Measurements from ENCODE around the gene FAM181A.

GRCh38 chr14:93952829-93953228, 25.7 kb downstream of the FAM181A start:
- no peak for TF ChIP-seq EZH2phosphoT487 (IDR thresholded peaks at IDR 0.05; ENCODE audit: unreplicated experiment)
- no peak for TF ChIP-seq POLR2AphosphoS5 (IDR thresholded peaks at IDR 0.05; ENCODE audit: low read depth)
- no peak for TF ChIP-seq CTCF (conservative IDR thresholded peaks at IDR 0.05; ENCODE audit: low read depth in 2 of 2)
- no peak for TF ChIP-seq ETS1 (IDR thresholded peaks at IDR 0.05)
- no peak for TF ChIP-seq EZH2 (IDR thresholded peaks at IDR 0.05; ENCODE audit: low read depth, unreplicated experiment)
- TF ChIP-seq NANOG (IDR thresholded peaks at IDR 0.05; ENCODE audit: borderline replicate concordance) = no peak
- TF ChIP-seq CREB1 (CRISPR knock-in tag; IDR thresholded peaks at IDR 0.05; ENCODE audit: low read depth) = no peak
